SK-N-DZ (cell line): ENCODE results near the gene CCDC148.

Experiments
- DNase-seq: peaks from one replicate; pipeline ENCODE4 v3.0.0-alpha.2; 2015; ENCODE audit warnings: low spot score
- small RNA-seq, 2 experiments: library from RNA; depleted of rRNA; stranded (forward); fragments of <200 nt; gene quantifications; one replicate each; pipeline ENCODE3, GENCODE V24; 2014

CCDC148 gene

GRCh38 chr2:158125756-158126498 is 330.6 kb downstream of the CCDC148 start:
- no peak for DNase-seq

- DNase-seq: no peak
These were observed 331.7 kb downstream of the CCDC148 start for GRCh38 chr2:158124896-158125295.

Small RNAs within 50 kb of the gene (small RNA-seq; reads per million reads assigned to genes)
- 0 to 0.04 reads per million in 2 experiments for gene RN7SL393P
